ENCODE data around the gene ANKS6. TPM values are rescaled to one million over a fixed set of nuclear protein-coding genes. Genes with fewer than 3 reads are reported as not detected.

Gene ANKS6
- total and polyA plus RNA-seq, 10 of the 15 experiments (the other 5 are each of a cell fraction or from before 2014, with no cell fraction given): 2.0 to 16.2 (median 6.1) TPM

GRCh38 chr9:98767196-98767595 lies 29.2 kb downstream of the ANKS6 start:
- Histone ChIP-seq H3K9ac (ENCODE audit: control insufficient read depth, insufficient read depth, low read length) (no peak overlapping the region), H3K79me2 (ENCODE audit: control insufficient read depth, insufficient read depth, low read length) (no peaks in the 10 kb centered on the region), H3K9me3 (replicated peaks; ENCODE audit: control insufficient read depth, insufficient read depth, low read length) (no peaks in the 10 kb centered on the region), H3K4me2 (ENCODE audit: control insufficient read depth, insufficient read depth) (no peak overlapping the region), H4K20me1 (ENCODE audit: control insufficient read depth, insufficient read depth) (no peaks in the 10 kb centered on the region), H3K27me3 (replicated peaks in 1 of 2; ENCODE audit: control insufficient read depth in 2 of 2, insufficient read depth in 2 of 2, low read length in 1 of 2) (no peaks in the 10 kb centered on the region), H3K4me1 (ENCODE audit: control insufficient read depth, insufficient read depth, low read length) (no peaks in the 10 kb centered on the region), H3K4me3 (no peak overlapping the region), H3K27ac (ENCODE audit: control insufficient read depth, insufficient read depth) (no peak overlapping the region), H3K36me3 (ENCODE audit: control insufficient read depth in 2 of 2, insufficient read depth in 2 of 2, low read length in 1 of 2) (no peaks in the 10 kb centered on the region), H2AFZ (ENCODE audit: control insufficient read depth, low read depth, low read length) (no peak overlapping the region)
- DNase-seq (ENCODE audit: low read depth, low spot score): no peak
- ATAC-seq: no peak
- WGBS (ENCODE audit: insufficient coverage, insufficient replicate concordance, low lambda C conversion rate, missing lambda C conversion rate): 27% methylated on average over 3 of the region's 3 CpGs
- in situ Hi-C loops (cut with MboI) (no loop called here), intact Hi-C loops (cut with micrococcal nuclease; ENCODE audit: unreplicated experiment) (no loop called here)
- POLR2A ChIA-PET: no interaction called here
- no peak for FAIRE-seq
- SMC1A ChIA-PET (ENCODE audit: uncharacterized antibody, unreplicated experiment): interaction anchor here (2.9 kb wide), 1 partner anchor 8 kb away, joined by 10 read pairs; no protein-coding TSS in a partner anchor
- BruUV-seq (replicated peaks): no TSS peak
- RAD21 ChIA-PET (ENCODE audit: unreplicated experiment): no interaction called here
- no peak for TF ChIP-seq NFXL1 (IDR thresholded peaks at IDR 0.05; ENCODE audit: borderline replicate concordance)
- CTCF ChIA-PET: interaction anchor here (2.9 kb wide), 1 partner anchor 9 kb away, joined by 22 read pairs; no protein-coding TSS in a partner anchor

- ATAC-seq: no peak
- no peaks in the 10 kb centered on the region for H3K4me1 ChIP-seq (ENCODE audit: control insufficient read depth, insufficient read depth, low read length)
- ChIA-PET RAD21 (ENCODE audit: unreplicated experiment) (no interaction called here), POLR2A (no interaction called here), CTCF (interaction anchor here (0.9 to 2.9 kb wide), 2 partner anchors 9 to 18 kb away, joined by 4 to 22 read pairs; no protein-coding TSS in a partner anchor), SMC1A (ENCODE audit: uncharacterized antibody, unreplicated experiment) (interaction anchor here (2.9 kb wide), 1 partner anchor 9 kb away, joined by 10 read pairs; no protein-coding TSS in a partner anchor)
- intact Hi-C loops (cut with micrococcal nuclease; ENCODE audit: unreplicated experiment) (no loop called here), in situ Hi-C loops (cut with MboI) (no loop called here)
- no TSS peak for BruUV-seq (replicated peaks)
- WGBS (ENCODE audit: insufficient coverage, insufficient replicate concordance, low lambda C conversion rate, missing lambda C conversion rate): 55% methylated on average over 2 of the region's 2 CpGs
- H3K27ac ChIP-seq (ENCODE audit: control insufficient read depth, insufficient read depth): no peak overlapping the region
- H3K4me3 ChIP-seq: no peak overlapping the region
- no peak overlapping the region for H2AFZ ChIP-seq (ENCODE audit: control insufficient read depth, low read depth, low read length)
- no peak for DNase-seq (ENCODE audit: low read depth, low spot score)
- no peak overlapping the region for H3K9ac ChIP-seq (ENCODE audit: control insufficient read depth, insufficient read depth, low read length)
- H3K79me2 ChIP-seq (ENCODE audit: control insufficient read depth, insufficient read depth, low read length): no peaks in the 10 kb centered on the region
- H3K9me3 ChIP-seq (replicated peaks; ENCODE audit: control insufficient read depth, insufficient read depth, low read length): no peaks in the 10 kb centered on the region
- no peak for FAIRE-seq
- TF ChIP-seq IRF5 (IDR thresholded peaks at IDR 0.05; ENCODE audit: borderline replicate concordance) (no peak), KDM1A (IDR thresholded peaks at IDR 0.05; ENCODE audit: borderline replicate concordance) (no peak), ZNF217 (IDR thresholded peaks at IDR 0.05) (no peak), TCF7 (IDR thresholded peaks at IDR 0.05; ENCODE audit: borderline replicate concordance) (no peak), TCF12 (IDR thresholded peaks at IDR 0.05; ENCODE audit: low read depth, low read length) (no peak), RELB (IDR thresholded peaks at IDR 0.05; ENCODE audit: low read depth) (no peak), SUZ12 (IDR thresholded peaks at IDR 0.05; ENCODE audit: unreplicated experiment) (no peak), PAX5 (IDR thresholded peaks at IDR 0.05; ENCODE audit: borderline replicate concordance, low read depth, low read length) (no peak), CREM (IDR thresholded peaks at IDR 0.05; ENCODE audit: low read depth) (no peak), ATF2 (IDR thresholded peaks at IDR 0.05; ENCODE audit: low read length) (no peak), RELA (IDR thresholded peaks at IDR 0.05; ENCODE audit: borderline replicate concordance, partially characterized antibody) (no peak)
- H3K27me3 ChIP-seq (replicated peaks in 1 of 2; ENCODE audit: control insufficient read depth in 2 of 2, insufficient read depth in 2 of 2, low read length in 1 of 2): no peaks in the 10 kb centered on the region
- H3K36me3 ChIP-seq (ENCODE audit: control insufficient read depth in 2 of 2, insufficient read depth in 2 of 2, low read length in 1 of 2): no peaks in the 10 kb centered on the region
- no peaks in the 10 kb centered on the region for H4K20me1 ChIP-seq (ENCODE audit: control insufficient read depth, insufficient read depth)
- no peak overlapping the region for H3K4me2 ChIP-seq (ENCODE audit: control insufficient read depth, insufficient read depth)
These were observed 29.8 kb downstream of the ANKS6 start for GRCh38 chr9:98766586-98766985.
